SH-SY5Y (cell line): ENCODE measurements around the gene ECM2.

ENCODE experiments used
- GATA2 ChIP-seq: IDR thresholded peaks from 2 replicates; pipeline ENCODE4 v1.6.1; 2011; ENCODE audit warnings: mild to moderate bottlenecking, low read depth, low read length
- GATA3 ChIP-seq: IDR thresholded peaks from 2 replicates; pipeline ENCODE4 v1.6.1; 2011; ENCODE audit warnings: low read depth, mild to moderate bottlenecking, low read length, moderate library complexity

DNA sequence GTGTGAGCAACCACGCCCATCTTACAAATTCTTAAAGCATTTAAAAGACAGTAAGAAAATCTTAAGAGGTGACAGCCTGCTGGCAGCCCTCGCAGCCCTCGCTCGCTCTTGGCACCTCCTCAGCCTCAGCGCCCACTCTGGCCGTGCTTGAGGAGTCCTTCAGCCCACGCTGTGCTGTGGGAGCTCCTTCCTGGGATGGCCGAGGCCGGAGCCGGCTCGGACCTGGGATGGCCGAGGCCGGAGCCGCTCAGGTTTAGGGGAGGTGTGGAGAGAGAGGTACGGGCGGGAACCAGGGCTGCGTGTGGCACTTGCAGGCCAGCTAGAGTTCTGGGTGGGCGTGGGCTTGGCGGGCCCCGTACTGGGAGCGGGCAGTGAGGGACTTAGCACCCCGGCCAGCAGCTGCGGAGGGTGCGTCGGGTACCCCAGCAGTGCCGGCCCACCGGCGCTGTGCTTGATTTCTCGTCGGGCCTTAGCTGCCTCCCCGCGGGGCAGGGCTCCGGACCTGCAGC lies 9.3 kb upstream of the ECM2 start:
- TF ChIP-seq GATA2 (no peak), GATA3 (no peak)
